Duodenal mucosa (tissue), 2 donors: ENCODE results near the gene FBXO44.

Experiments
- H3K27ac ChIP-seq: one replicate; pipeline ENCODE4 v1.7.0; 2013; ENCODE audit warnings: low read depth, low read length
- H3K27me3 ChIP-seq, 2 donors: one replicate each; pipeline ENCODE4 v1.7.0; 2013; ENCODE audit warnings: low read length in 2 of 2, control low read depth in 1 of 2; ENCODE audit not compliant: insufficient read depth in 2 of 2, control insufficient read depth in 1 of 2
- H3K36me3 ChIP-seq, 2 donors: one replicate each; pipeline ENCODE4 v1.7.0; 2013; ENCODE audit warnings: low read length in 2 of 2, control low read depth in 1 of 2; ENCODE audit not compliant: insufficient read depth in 2 of 2, control insufficient read depth in 1 of 2
- H3K4me1 ChIP-seq, 2 donors: one replicate each; pipeline ENCODE4 v1.7.0; 2013; ENCODE audit warnings: low read length in 2 of 2, control low read depth in 1 of 2; ENCODE audit not compliant: insufficient read depth in 2 of 2, control insufficient read depth in 1 of 2
- H3K4me3 ChIP-seq, 2 donors: one replicate each; pipeline ENCODE4 v1.7.0; 2013; ENCODE audit warnings: low read length in 2 of 2, low read depth in 1 of 2
- H3K9ac ChIP-seq, 2 donors: one replicate each; pipeline ENCODE4 v1.7.0; 2013; ENCODE audit warnings: low read length in 2 of 2, low read depth in 1 of 2
- H3K9me3 ChIP-seq, 2 donors: one replicate each; pipeline ENCODE4 v1.7.0; 2013; ENCODE audit warnings: low read length in 2 of 2, control low read depth in 1 of 2; ENCODE audit not compliant: control insufficient read depth in 1 of 2

Gene FBXO44

GRCh38 chr1:11705596-11705995 is 50.9 kb downstream of the FBXO44 start:
- Histone ChIP-seq H3K9me3 (no peaks in the 10 kb centered on the region), H3K36me3 (no peaks in the 10 kb centered on the region), H3K27ac (no peak overlapping the region), H3K27me3 (peaks cover 14 to 23% of the 10 kb centered on the region in 2 donors), H3K4me1 (peaks cover 0 to 4% of the 10 kb centered on the region in 2 donors), H3K4me3 (no peak overlapping the region), H3K9ac (no peak overlapping the region)

DNA sequence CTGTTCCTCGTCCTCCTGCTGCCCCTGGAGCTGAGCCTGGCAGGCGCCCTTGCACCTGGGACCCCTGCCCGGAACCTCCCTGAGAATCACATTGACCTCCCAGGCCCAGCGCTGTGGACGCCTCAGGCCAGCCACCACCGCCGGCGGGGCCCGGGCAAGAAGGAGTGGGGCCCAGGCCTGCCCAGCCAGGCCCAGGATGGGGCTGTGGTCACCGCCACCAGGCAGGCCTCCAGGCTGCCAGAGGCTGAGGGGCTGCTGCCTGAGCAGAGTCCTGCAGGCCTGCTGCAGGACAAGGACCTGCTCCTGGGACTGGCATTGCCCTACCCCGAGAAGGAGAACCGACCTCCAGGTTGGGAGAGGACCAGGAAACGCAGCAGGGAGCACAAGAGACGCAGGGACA is 51.6 kb downstream of the FBXO44 start:
- Histone ChIP-seq H3K9me3 (no peaks in the 10 kb centered on the region), H3K4me3 (no peak overlapping the region), H3K27ac (no peak overlapping the region), H3K4me1 (peaks cover 0 to 4% of the 10 kb centered on the region in 2 donors), H3K9ac (no peak overlapping the region), H3K27me3 (peaks cover 8 to 16% of the 10 kb centered on the region in 2 donors), H3K36me3 (no peaks in the 10 kb centered on the region)

- H3K4me1 ChIP-seq, result peaks cover 0 to 4% of the 10 kb centered on the region in 2 donors
- H3K9ac ChIP-seq, result no peak overlapping the region
- H3K4me3 ChIP-seq, result no peak overlapping the region
- H3K27me3 ChIP-seq, result peaks cover 6 to 9% of the 10 kb centered on the region in 2 donors
- H3K36me3 ChIP-seq, result no peaks in the 10 kb centered on the region
- H3K27ac ChIP-seq, result no peak overlapping the region
- H3K9me3 ChIP-seq, result no peaks in the 10 kb centered on the region
Observed at GRCh38 chr1:11707621-11708276, 53.1 kb downstream of the FBXO44 start.

GRCh38 chr1:11708554-11709350 is 54.1 kb downstream of the FBXO44 start:
- H3K36me3 ChIP-seq, result no peaks in the 10 kb centered on the region
- H3K27ac ChIP-seq, result no peak overlapping the region
- H3K9me3 ChIP-seq, result no peaks in the 10 kb centered on the region
- H3K27me3 ChIP-seq, result peaks cover 1 to 6% of the 10 kb centered on the region in 2 donors
- H3K4me1 ChIP-seq, result peaks cover 0 to 4% of the 10 kb centered on the region in 2 donors
- no peak overlapping the region for H3K4me3 ChIP-seq
- H3K9ac ChIP-seq, result no peak overlapping the region

GRCh38 chr1:11711490-11711889 is 56.8 kb downstream of the FBXO44 start:
- Histone ChIP-seq H3K4me3 (no peak overlapping the region), H3K27me3 (peaks cover 0 to 6% of the 10 kb centered on the region in 2 donors), H3K4me1 (peaks cover 0 to 4% of the 10 kb centered on the region in 2 donors)

DNA sequence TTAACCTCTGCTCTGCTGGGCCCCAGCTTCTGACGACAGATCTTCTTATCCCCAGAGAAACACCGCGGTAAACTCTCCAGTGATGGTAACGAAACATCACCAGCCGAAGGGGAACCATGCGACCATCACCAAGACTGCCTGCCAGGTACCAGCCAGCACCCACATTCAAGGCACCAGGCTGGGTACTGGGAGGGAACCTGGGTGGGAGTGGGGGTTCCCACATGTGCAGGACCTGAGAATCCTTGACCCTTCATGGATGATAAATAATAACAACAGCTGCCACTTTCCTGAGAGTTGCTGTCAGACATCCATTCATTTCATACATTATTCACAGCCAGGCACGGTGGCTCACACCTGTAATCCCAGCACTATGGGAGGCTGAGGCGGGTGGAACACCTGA is 57.6 kb downstream of the FBXO44 start:
- H3K4me1 ChIP-seq, result peaks cover 0 to 4% of the 10 kb centered on the region in 2 donors
- no peak overlapping the region for H3K9ac ChIP-seq
- no peak overlapping the region for H3K27ac ChIP-seq
- H3K9me3 ChIP-seq, result no peaks in the 10 kb centered on the region
- H3K27me3 ChIP-seq, result peaks cover 0 to 6% of the 10 kb centered on the region in 2 donors
- H3K4me3 ChIP-seq, result no peak overlapping the region
- H3K36me3 ChIP-seq, result no peaks in the 10 kb centered on the region

More at GRCh38 chr1:11711490-11711889, 56.8 kb downstream of the FBXO44 start:
- no peak overlapping the region for H3K27ac ChIP-seq
- no peak overlapping the region for H3K9ac ChIP-seq
- H3K36me3 ChIP-seq, result no peaks in the 10 kb centered on the region
- H3K9me3 ChIP-seq, result no peaks in the 10 kb centered on the region
